Gastrocnemius medialis (tissue), 4 donors: ENCODE results near the gene ZSWIM4.

Source experiments
- POLR2A ChIP-seq, 2 donors: fragments of 450-650 bp; IDR thresholded peaks; one replicate each; pipeline ENCODE4 v1.6.1; 2017; ENCODE audit warnings: antibody characterized with exemption in 2 of 2, mild to moderate bottlenecking in 2 of 2, moderate library complexity in 2 of 2
- TF ChIP-seq, protein P1 (sequence below), 5 experiments: fragments of 450-650 bp in 3 of 5; fragments of 200-600 bp in 2 of 5; sonication (generic) in 2 of 5; IDR thresholded peaks in 4 of 5; conservative IDR thresholded peaks in 1 of 5; 1 replicate in 4 of 5; 2 replicates in 1 of 5; pipeline ENCODE4 v1.5.1; 2016 to 2019; ENCODE audit warnings: antibody characterized with exemption in 5 of 5, mild to moderate bottlenecking in 3 of 5, moderate library complexity in 3 of 5

DNA sequence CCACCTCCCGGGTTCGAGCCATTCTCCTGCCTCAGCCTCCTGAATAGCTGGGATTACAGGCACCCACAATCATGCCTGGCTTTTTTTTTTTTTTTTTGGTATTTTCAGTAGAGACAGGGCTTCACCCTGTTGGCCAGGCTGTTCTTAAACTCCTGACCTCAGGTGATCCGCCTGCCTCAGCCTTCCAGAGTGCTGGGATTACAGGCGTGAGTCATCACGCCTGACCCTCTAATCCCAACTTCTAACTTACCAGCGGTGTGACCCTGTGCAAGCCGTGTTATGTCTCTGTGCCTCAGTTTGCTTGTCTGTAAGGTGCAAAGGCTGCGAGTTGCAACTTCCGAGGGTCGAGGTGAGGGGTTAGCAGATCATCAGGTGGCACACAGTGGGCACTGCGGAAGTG, 17.3 kb downstream of the ZSWIM4 start:
- TF ChIP-seq POLR2A (IDR thresholded peaks at IDR 0.05) = no peak
- TF ChIP-seq, protein P1, sequence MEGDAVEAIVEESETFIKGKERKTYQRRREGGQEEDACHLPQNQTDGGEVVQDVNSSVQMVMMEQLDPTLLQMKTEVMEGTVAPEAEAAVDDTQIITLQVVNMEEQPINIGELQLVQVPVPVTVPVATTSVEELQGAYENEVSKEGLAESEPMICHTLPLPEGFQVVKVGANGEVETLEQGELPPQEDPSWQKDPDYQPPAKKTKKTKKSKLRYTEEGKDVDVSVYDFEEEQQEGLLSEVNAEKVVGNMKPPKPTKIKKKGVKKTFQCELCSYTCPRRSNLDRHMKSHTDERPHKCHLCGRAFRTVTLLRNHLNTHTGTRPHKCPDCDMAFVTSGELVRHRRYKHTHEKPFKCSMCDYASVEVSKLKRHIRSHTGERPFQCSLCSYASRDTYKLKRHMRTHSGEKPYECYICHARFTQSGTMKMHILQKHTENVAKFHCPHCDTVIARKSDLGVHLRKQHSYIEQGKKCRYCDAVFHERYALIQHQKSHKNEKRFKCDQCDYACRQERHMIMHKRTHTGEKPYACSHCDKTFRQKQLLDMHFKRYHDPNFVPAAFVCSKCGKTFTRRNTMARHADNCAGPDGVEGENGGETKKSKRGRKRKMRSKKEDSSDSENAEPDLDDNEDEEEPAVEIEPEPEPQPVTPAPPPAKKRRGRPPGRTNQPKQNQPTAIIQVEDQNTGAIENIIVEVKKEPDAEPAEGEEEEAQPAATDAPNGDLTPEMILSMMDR (IDR thresholded peaks at IDR 0.05 in 4 of 5, conservative IDR thresholded peaks at IDR 0.05 in 1 of 5) = no peak
